HepG2 (cell line): ENCODE results near the gene KIF27. TPM values are rescaled to one million over a fixed set of nuclear protein-coding genes. Genes with fewer than 3 reads are reported as not detected.
A peak's percentile ranks its signal among the peaks of the same experiment; 100 is the strongest.

Experiments used
- CHD2 ChIP-seq: IDR thresholded peaks from 2 replicates; pipeline ENCODE4 v1.6.1; 2011; ENCODE audit warnings: low read depth, low read length, improper control_type of control experiment
- ETV5 ChIP-seq: IDR thresholded peaks from 2 replicates; pipeline ENCODE4 v1.6.1; 2018; ENCODE audit warnings: missing biosample characterization, missing genetic modification reagents, inconsistent platforms, borderline replicate concordance
- FOSL2 ChIP-seq: sonication (generic); formaldehyde crosslinking; IDR thresholded peaks from 2 replicates; pipeline ENCODE4 v1.4.0; 2020; ENCODE audit warnings: missing genetic modification reagents
- HDAC2 ChIP-seq: sonication (generic); formaldehyde crosslinking; IDR thresholded peaks from 2 replicates; pipeline ENCODE4 v1.4.0; 2020; ENCODE audit warnings: missing genetic modification reagents
- KLF6 ChIP-seq: IDR thresholded peaks from 2 replicates; pipeline ENCODE4 v1.8.0; 2016; ENCODE audit warnings: missing biosample characterization, missing genetic modification reagents
- MYNN ChIP-seq: sonication (generic); formaldehyde crosslinking; IDR thresholded peaks from 2 replicates; pipeline ENCODE4 v1.4.0; 2020; ENCODE audit warnings: mild to moderate bottlenecking, low read depth, missing genetic modification reagents
- NCOA1 ChIP-seq: sonication (generic); formaldehyde crosslinking; IDR thresholded peaks from 2 replicates; pipeline ENCODE4 v1.9.0; 2021; ENCODE audit warnings: missing genetic modification reagents
- NR2F2 ChIP-seq: IDR thresholded peaks from 2 replicates; pipeline ENCODE4 v1.6.1; 2012; ENCODE audit warnings: low read depth, inconsistent platforms, borderline replicate concordance
- NR3C1 ChIP-seq: sonication (generic); formaldehyde crosslinking; IDR thresholded peaks from 2 replicates; pipeline ENCODE4 v1.4.0; 2020; ENCODE audit warnings: missing genetic modification reagents
- PCBP1 ChIP-seq: fragments of 200-400 bp; formaldehyde crosslinking; IDR thresholded peaks from 2 replicates; pipeline ENCODE4 v1.6.1; 2017; ENCODE audit warnings: mild to moderate bottlenecking, low read depth, low read length, borderline replicate concordance
- THAP11 ChIP-seq: IDR thresholded peaks from 2 replicates; pipeline ENCODE4 v1.6.1; 2016; ENCODE audit warnings: missing biosample characterization, missing genetic modification reagents
- ZFP62 ChIP-seq: sonication (generic); formaldehyde crosslinking; IDR thresholded peaks from 2 replicates; pipeline ENCODE4 v1.4.0; 2020; ENCODE audit warnings: missing genetic modification reagents
- ZNF263 ChIP-seq: sonication (generic); formaldehyde crosslinking; IDR thresholded peaks from 2 replicates; pipeline ENCODE4 v1.4.0; 2020; ENCODE audit warnings: missing genetic modification reagents
- ZNF407 ChIP-seq: sonication (generic); formaldehyde crosslinking; IDR thresholded peaks from one replicate; pipeline ENCODE4 v1.5.1; 2020; ENCODE audit warnings: mild to moderate bottlenecking, missing genetic modification reagents; ENCODE audit errors: not compliant biosample characterization
- ZNF446 ChIP-seq: sonication (generic); formaldehyde crosslinking; IDR thresholded peaks from 2 replicates; pipeline ENCODE4 v1.5.0; 2020; ENCODE audit warnings: mild to moderate bottlenecking, missing genetic modification reagents
- ZNF562 ChIP-seq: sonication (generic); formaldehyde crosslinking; IDR thresholded peaks from 2 replicates; pipeline ENCODE4 v1.8.0; 2022; ENCODE audit warnings: missing genetic modification reagents, borderline replicate concordance
- ZNF580 ChIP-seq: IDR thresholded peaks from 2 replicates; pipeline ENCODE4 v1.6.1; 2016; ENCODE audit warnings: low read depth, borderline replicate concordance
- ZNF670 ChIP-seq: sonication (generic); formaldehyde crosslinking; IDR thresholded peaks from 2 replicates; pipeline ENCODE4 v1.8.0; 2022; ENCODE audit warnings: mild to moderate bottlenecking, missing genetic modification reagents, borderline replicate concordance
- ZNF678 ChIP-seq: sonication (generic); formaldehyde crosslinking; IDR thresholded peaks from 2 replicates; pipeline ENCODE4 v1.4.0; 2020; ENCODE audit warnings: mild to moderate bottlenecking, missing genetic modification reagents
- ZNF790 ChIP-seq: sonication (generic); formaldehyde crosslinking; IDR thresholded peaks from 2 replicates; pipeline ENCODE4 v1.8.0; 2022; ENCODE audit warnings: missing genetic modification reagents, mild to moderate bottlenecking, borderline replicate concordance
- polyA plus RNA-seq, 8 experiments: library from polyadenylated mRNA; depleted of rRNA in 3 of 8; stranded (reverse) in 7 of 8; unstranded in 1 of 8; fragments of >200 nt; fragmentation: Illumina TruSeq in 4 of 8; extraction: Trizol in 4 of 8; gene quantifications; 2 replicates each; pipeline versions ENCODE4 v1.2.1 to v1.2.3, GENCODE V29; 2011 to 2016; ENCODE audit warnings: low read depth in 4 of 8, missing spikeins in 1 of 8, mixed read lengths in 1 of 8; ENCODE audit not compliant: insufficient read depth in 1 of 8
- total RNA-seq, 5 experiments: library from RNA; depleted of rRNA; stranded (reverse); fragments of >200 nt; fragmentation: Illumina TruSeq; extraction: Trizol; gene quantifications; 2 replicates each; pipeline ENCODE4 v1.2.3, GENCODE V29; 2016; ENCODE audit warnings: low read depth in 1 of 5
- TF ChIP-seq, protein P1 (sequence below): sonication (generic); formaldehyde crosslinking; IDR thresholded peaks from 2 replicates; pipeline ENCODE4 v1.5.0; 2020; ENCODE audit warnings: missing genetic modification reagents

KIF27 gene
- total and polyA plus RNA-seq, 2 of the 13 experiments (the other 11 are each of a cell fraction or from before 2014, with no cell fraction given), result 0.95 to 4.1 TPM

DNA sequence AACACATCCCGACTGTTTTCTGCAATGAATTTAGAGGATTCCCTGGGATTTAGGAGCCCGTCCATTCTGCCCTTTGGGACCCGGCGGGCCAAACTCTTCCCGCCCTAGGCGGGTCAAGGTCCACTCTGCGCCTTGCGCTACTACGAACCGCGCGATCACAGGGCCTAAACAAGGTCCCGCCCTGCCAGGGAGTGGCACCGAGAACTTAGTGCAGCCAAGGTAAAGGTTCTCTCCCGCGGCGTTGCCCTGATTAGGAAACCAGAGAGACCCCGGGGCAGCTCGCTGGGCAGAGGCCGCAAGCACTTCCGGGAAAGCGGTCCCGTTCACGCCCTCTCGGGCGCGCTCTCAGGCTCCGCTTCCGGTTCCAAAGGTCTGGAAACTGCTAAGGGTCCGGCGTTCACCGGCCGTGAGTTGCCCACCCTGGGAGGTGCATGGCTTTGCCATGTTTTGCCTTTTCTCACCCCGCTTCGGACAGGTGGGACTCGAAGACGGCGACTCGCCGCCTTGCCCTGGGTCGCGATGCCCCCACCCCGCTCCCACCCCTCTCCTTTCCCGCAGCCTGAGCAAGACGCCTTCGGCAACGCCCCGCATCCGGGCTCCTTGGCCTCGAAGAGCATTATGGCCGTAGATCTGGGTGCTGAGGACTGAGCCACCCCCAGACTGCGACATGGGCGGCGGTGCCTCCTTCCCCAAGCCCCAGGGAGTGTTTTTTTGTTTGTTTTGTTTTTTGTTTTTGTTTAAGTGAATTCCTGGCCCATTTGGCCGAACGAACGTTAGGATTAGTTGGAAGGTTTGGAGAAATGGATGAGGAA, 35.4 kb upstream of the KIF27 start (continued):
- TF ChIP-seq HDAC2 (CRISPR knock-in tag), result peak; percentile 85
- 0 out of 2 replicates have a peak, but pooled peaks have one; percentile 73 for TF ChIP-seq PCBP1
- TF ChIP-seq ETV5, result peak; percentile 85
- TF ChIP-seq KLF6 (CRISPR knock-in tag), result peak; percentile 65; the same call in 1 of the 2 replicates
- peak; percentile 18 for TF ChIP-seq CHD2
- TF ChIP-seq, protein P1, sequence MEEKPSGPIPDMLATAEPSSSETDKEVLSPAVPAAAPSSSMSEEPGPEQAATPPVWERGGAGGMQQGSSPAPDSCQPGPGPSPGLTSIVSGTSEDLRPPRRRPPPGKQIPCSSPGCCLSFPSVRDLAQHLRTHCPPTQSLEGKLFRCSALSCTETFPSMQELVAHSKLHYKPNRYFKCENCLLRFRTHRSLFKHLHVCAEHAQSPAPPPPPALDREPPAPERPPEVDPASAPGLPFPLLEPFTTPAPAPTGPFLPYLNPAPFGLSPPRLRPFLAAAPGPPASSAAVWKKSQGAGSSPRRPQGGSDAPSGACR, result peak; percentile 63; the same call in 1 of the 2 replicates
- no peak; the same call in 1 of the 2 replicates for TF ChIP-seq NCOA1
- peak; percentile 59; the same call in 1 of the 2 replicates for TF ChIP-seq ZNF263 (CRISPR knock-in tag)
- peak; percentile 94 for TF ChIP-seq ZNF407 (CRISPR knock-in tag)
- TF ChIP-seq ZNF446 (CRISPR knock-in tag), result peak; percentile 89
- 0 out of 2 replicates have a peak, but pooled peaks have one; percentile 47 for TF ChIP-seq NR2F2
- 0 out of 2 replicates have a peak, but pooled peaks have one; percentile 32 for TF ChIP-seq FOSL2
- peak; percentile 55; the same call in 1 of the 2 replicates for TF ChIP-seq ZNF562
- no peak for TF ChIP-seq MYNN
- TF ChIP-seq ZNF678 (CRISPR knock-in tag), result peak; percentile 49; the same call in 1 of the 2 replicates
- no peak for TF ChIP-seq NR3C1 (CRISPR knock-in tag)
- TF ChIP-seq THAP11 (CRISPR knock-in tag), result peak; percentile 74; the same call in 1 of the 2 replicates
- peak; percentile 91; the same call in 1 of the 2 replicates for TF ChIP-seq ZNF580
- TF ChIP-seq ZFP62 (CRISPR knock-in tag), result no peak
- peak; percentile 89; the same call in 1 of the 2 replicates for TF ChIP-seq ZNF670 (CRISPR knock-in tag)
- TF ChIP-seq ZNF790, result peak; percentile 65
